HL-60 (cell line): ENCODE results near the gene ZCCHC24.

ENCODE experiments used
- DNase-seq, 2 experiments: peaks; one replicate each; pipeline ENCODE4 v3.0.0-alpha.2; 2010 to 2020; ENCODE audit warnings: low read depth in 1 of 2, low spot score in 1 of 2
- H3K27ac ChIP-seq: fragments of 250-450 bp; sonication (Bioruptor Pico); replicated peaks from 2 replicates; pipeline ENCODE4 v1.5.1; 2020; ENCODE audit warnings: mild to moderate bottlenecking, moderate library complexity
- H3K27me3 ChIP-seq: fragments of 250-450 bp; sonication (Bioruptor Pico); 2 replicates; pipeline ENCODE4 v1.5.1; 2021; ENCODE audit warnings: mild to moderate bottlenecking, moderate library complexity; ENCODE audit not compliant: insufficient read depth, poor library complexity, severe bottlenecking
- H3K4me3 ChIP-seq: replicated peaks from 2 replicates; pipeline ENCODE4 v1.5.1; 2011; ENCODE audit warnings: mild to moderate bottlenecking, control low read depth, low read length; ENCODE audit not compliant: insufficient read depth
- GABPA ChIP-seq: IDR thresholded peaks from 2 replicates; pipeline ENCODE4 v1.6.1; 2012; ENCODE audit warnings: low read depth
- POLR2AphosphoS5 ChIP-seq: IDR thresholded peaks from 2 replicates; pipeline ENCODE4 v1.6.1; 2012; ENCODE audit warnings: low read depth
- SPI1 ChIP-seq: IDR thresholded peaks from 2 replicates; pipeline ENCODE4 v1.6.1; 2012; ENCODE audit warnings: low read depth, mild to moderate bottlenecking, borderline replicate concordance
- TF ChIP-seq, protein P1 (sequence below): IDR thresholded peaks from 2 replicates; pipeline ENCODE4 v1.6.1; 2012; ENCODE audit warnings: low read depth; ENCODE audit not compliant: insufficient replicate concordance
- TF ChIP-seq, protein P2 (sequence below): IDR thresholded peaks from one replicate; pipeline ENCODE4 v1.5.1; 2011; ENCODE audit warnings: low read length, control low read depth, inconsistent platforms; ENCODE audit not compliant: insufficient read depth

ZCCHC24 gene

DNA sequence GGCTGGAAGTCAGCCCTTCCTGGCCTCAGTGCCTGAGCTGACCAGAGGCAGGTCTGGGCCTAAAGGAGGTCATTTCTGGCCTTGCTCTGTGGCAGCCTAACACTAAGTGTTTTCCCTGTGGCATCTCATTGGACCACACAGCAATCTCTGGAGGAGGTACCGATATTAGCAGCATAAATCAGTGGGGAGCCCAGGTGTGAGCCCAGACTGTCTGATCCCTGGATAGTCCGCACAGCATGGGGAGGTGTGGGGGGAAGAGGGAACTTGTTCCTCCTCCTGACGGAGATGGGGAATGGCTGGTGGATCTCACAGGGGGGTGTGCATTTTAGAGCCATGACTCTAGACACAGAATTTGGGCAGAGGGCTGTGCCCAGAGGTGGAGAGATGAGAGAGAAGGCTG is 109.1 kb downstream of the ZCCHC24 start:
- DNase-seq = no peak
- TF ChIP-seq, protein P1, sequence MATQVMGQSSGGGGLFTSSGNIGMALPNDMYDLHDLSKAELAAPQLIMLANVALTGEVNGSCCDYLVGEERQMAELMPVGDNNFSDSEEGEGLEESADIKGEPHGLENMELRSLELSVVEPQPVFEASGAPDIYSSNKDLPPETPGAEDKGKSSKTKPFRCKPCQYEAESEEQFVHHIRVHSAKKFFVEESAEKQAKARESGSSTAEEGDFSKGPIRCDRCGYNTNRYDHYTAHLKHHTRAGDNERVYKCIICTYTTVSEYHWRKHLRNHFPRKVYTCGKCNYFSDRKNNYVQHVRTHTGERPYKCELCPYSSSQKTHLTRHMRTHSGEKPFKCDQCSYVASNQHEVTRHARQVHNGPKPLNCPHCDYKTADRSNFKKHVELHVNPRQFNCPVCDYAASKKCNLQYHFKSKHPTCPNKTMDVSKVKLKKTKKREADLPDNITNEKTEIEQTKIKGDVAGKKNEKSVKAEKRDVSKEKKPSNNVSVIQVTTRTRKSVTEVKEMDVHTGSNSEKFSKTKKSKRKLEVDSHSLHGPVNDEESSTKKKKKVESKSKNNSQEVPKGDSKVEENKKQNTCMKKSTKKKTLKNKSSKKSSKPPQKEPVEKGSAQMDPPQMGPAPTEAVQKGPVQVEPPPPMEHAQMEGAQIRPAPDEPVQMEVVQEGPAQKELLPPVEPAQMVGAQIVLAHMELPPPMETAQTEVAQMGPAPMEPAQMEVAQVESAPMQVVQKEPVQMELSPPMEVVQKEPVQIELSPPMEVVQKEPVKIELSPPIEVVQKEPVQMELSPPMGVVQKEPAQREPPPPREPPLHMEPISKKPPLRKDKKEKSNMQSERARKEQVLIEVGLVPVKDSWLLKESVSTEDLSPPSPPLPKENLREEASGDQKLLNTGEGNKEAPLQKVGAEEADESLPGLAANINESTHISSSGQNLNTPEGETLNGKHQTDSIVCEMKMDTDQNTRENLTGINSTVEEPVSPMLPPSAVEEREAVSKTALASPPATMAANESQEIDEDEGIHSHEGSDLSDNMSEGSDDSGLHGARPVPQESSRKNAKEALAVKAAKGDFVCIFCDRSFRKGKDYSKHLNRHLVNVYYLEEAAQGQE = no peak
- TF ChIP-seq GABPA = no peak

DNA sequence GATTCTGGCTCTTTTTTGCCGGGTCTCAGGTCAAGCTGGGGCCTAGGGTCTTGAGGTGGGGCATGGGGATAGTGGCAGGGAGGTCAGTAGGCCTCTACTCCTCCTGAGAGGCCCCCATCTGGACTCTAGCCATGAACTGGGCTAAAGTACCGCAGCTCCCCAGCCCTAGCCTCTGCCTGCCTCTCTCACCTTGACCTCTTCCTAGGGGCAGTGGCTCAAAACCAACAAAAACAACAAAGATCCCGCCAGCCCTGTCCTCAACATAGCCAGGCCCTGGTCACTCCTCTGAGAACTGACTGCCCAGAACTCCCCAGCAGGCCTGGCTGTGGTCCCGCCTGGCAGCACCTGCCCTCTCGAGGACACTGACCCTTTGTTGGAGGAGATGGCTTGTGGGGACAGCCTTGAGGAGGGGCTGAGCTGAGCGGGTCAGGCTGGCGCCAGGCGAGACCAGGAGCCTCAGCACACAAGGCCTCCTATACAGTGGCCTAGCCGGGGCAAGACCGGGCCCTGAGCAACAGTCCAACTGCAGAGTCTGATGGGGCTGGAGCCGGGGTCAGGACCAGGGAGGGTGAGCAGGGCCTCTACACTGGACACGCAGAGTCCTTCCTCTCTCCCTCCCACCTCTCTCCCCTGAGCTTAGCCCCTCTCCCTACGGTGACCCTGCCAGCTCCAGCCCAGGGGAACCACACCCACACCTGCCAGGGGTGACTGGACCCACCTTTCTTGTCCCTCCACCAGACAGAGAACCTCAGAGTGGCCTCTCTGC is 109.8 kb downstream of the ZCCHC24 start:
- Histone ChIP-seq H3K27ac (no peak overlapping the region), H3K4me3 (no peak overlapping the region), H3K27me3 (no peaks in the 10 kb centered on the region)
- TF ChIP-seq GABPA = no peak
- TF ChIP-seq, protein P2, sequence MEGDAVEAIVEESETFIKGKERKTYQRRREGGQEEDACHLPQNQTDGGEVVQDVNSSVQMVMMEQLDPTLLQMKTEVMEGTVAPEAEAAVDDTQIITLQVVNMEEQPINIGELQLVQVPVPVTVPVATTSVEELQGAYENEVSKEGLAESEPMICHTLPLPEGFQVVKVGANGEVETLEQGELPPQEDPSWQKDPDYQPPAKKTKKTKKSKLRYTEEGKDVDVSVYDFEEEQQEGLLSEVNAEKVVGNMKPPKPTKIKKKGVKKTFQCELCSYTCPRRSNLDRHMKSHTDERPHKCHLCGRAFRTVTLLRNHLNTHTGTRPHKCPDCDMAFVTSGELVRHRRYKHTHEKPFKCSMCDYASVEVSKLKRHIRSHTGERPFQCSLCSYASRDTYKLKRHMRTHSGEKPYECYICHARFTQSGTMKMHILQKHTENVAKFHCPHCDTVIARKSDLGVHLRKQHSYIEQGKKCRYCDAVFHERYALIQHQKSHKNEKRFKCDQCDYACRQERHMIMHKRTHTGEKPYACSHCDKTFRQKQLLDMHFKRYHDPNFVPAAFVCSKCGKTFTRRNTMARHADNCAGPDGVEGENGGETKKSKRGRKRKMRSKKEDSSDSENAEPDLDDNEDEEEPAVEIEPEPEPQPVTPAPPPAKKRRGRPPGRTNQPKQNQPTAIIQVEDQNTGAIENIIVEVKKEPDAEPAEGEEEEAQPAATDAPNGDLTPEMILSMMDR = no peak
- TF ChIP-seq SPI1 = no peak
- TF ChIP-seq POLR2AphosphoS5 = no peak
- TF ChIP-seq, protein P1 = no peak
- DNase-seq = no peak

More for the DNA sequence above, 109.1 kb downstream of the ZCCHC24 start:
- no peaks in the 10 kb centered on the region for H3K27me3 ChIP-seq
- H3K4me3 ChIP-seq = no peak overlapping the region
- no peak overlapping the region for H3K27ac ChIP-seq

DNA sequence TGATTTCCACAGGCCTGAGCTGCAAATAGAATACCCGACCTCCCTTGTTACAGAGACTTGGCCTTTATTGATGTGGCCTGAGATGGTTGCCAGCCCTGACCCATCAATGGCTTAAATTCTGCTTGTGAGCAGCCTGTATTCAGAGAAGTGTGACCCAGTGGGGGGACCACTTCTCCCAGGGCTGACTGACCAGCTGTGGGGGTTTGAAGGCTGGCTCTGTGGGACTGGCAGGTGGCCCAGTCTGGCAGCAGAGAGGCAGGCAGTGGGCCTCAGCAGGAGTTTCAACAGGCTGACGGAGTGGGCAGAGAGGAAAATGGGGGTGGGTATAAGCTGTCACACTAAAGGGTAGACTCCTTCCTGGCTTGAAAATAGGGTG is 110.3 kb downstream of the ZCCHC24 start:
- no peak overlapping the region for H3K4me3 ChIP-seq
- H3K27me3 ChIP-seq = no peaks in the 10 kb centered on the region
- TF ChIP-seq GABPA (no peak), SPI1 (no peak), POLR2AphosphoS5 (no peak)
- TF ChIP-seq, protein P1 = no peak
- TF ChIP-seq, protein P2 = no peak
- no peak for DNase-seq
- no peak overlapping the region for H3K27ac ChIP-seq
